A549 treated with AZD2906 at 1 μM for 4 hours (cell line): ENCODE data around the gene AMOT. TPM values are rescaled to one million over a fixed set of nuclear protein-coding genes. Genes with fewer than 3 reads are reported as not detected.

ENCODE experiments used
- total RNA-seq: library from RNA; stranded (reverse); fragments of 200-300 nt; extraction: Qiagen RNA extraction; gene quantifications from 5 replicates; pipeline ENCODE4 v1.2.3, GENCODE V29; 2022

AMOT gene
- total RNA-seq = 0.02 TPM in 4 of 5 replicates, not detected in the other

DNA sequence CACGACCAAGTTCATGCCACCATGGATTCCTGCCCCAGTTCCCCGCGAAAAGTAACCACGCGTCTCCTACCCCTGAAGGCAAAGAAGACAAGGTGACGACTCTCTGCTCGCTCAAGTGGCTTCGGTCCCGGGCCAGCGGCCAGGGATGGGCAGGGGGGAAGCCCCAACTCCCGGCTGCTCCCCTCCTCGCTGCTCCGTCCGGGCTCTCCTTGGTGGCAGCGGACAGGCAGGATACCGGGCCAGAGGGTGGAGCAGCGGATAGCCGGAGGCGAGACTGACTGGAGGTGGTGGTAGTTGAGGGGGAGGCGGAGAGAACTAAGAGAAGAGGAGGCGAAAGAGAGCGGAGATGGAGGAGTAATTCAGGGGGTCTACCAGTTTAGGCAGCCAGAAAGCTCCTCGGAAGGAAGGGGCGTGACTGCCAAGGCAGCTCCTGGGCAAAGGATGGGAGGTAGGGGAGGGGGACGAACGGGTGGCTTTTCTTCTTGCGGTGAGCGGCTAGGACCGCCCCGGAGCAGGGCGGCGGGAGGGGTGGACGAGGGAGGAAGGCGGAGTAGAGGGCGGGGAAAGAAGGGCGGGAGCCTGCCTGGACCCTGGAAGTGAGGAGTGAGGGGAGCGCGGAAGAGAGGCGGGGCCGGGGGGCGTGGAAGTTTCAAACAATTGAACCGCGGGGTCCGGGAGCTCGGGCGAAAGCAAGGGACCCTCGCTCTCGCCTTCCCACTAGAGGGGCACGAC is at the start of gene AMOT:
Gene AMOT (minus strand): TSS at position 450 of the 732 bp plus-strand sequence. CDS start 17,705 bp downstream, outside the sequence.

Other genes starting within 250 kb of the AMOT start
- not detected in 5 replicates for gene LHFPL1, start 160.9 kb downstream of the AMOT start, total RNA-seq